Measurements from ENCODE around the gene GRID1.

GRID1 gene

GRCh38 chr10:86301971-86302370 is 64.6 kb downstream of the GRID1 start:
- TF ChIP-seq ZNF548 (tag by site-specific recombination; IDR thresholded peaks at IDR 0.05) (no peak), ZNF223 (tag by site-specific recombination; IDR thresholded peaks at IDR 0.05) (no peak), ZSCAN5A (tag by site-specific recombination; IDR thresholded peaks at IDR 0.05) (no peak), ZNF214 (tag by site-specific recombination; IDR thresholded peaks at IDR 0.05; ENCODE audit: borderline replicate concordance) (no peak), ZNF596 (tag by site-specific recombination; IDR thresholded peaks at IDR 0.05) (no peak), ZNF292 (tag by site-specific recombination; IDR thresholded peaks at IDR 0.05; ENCODE audit: borderline replicate concordance, low read depth) (no peak), ZNF473 (tag by site-specific recombination; IDR thresholded peaks at IDR 0.05) (no peak), ZNF776 (tag by site-specific recombination; IDR thresholded peaks at IDR 0.05; ENCODE audit: borderline replicate concordance) (no peak), ZBTB49 (tag by site-specific recombination; IDR thresholded peaks at IDR 0.05; ENCODE audit: low read depth) (no peak), GLIS1 (tag by site-specific recombination; IDR thresholded peaks at IDR 0.05) (no peak), ZSCAN18 (tag by site-specific recombination; IDR thresholded peaks at IDR 0.05) (no peak)
- H3K4me1 ChIP-seq (ENCODE audit: control insufficient read depth, insufficient read depth, low read length) = no peaks in the 10 kb centered on the region
- CTCF ChIA-PET = no interaction called here
- H3K4me3 ChIP-seq (ENCODE audit: low read depth, low read length) = no peak overlapping the region
- no peaks in the 10 kb centered on the region for H3K9me3 ChIP-seq (ENCODE audit: control insufficient read depth, insufficient read depth, low read depth, low read length)
- POLR2A ChIA-PET = no interaction called here
- no peaks in the 10 kb centered on the region for H3K36me3 ChIP-seq (ENCODE audit: control insufficient read depth in 2 of 2, insufficient read depth in 1 of 2, low read length in 2 of 2)
- no peak overlapping the region for H3K27ac ChIP-seq (ENCODE audit: extremely low read depth, low read depth, low read length)

DNA sequence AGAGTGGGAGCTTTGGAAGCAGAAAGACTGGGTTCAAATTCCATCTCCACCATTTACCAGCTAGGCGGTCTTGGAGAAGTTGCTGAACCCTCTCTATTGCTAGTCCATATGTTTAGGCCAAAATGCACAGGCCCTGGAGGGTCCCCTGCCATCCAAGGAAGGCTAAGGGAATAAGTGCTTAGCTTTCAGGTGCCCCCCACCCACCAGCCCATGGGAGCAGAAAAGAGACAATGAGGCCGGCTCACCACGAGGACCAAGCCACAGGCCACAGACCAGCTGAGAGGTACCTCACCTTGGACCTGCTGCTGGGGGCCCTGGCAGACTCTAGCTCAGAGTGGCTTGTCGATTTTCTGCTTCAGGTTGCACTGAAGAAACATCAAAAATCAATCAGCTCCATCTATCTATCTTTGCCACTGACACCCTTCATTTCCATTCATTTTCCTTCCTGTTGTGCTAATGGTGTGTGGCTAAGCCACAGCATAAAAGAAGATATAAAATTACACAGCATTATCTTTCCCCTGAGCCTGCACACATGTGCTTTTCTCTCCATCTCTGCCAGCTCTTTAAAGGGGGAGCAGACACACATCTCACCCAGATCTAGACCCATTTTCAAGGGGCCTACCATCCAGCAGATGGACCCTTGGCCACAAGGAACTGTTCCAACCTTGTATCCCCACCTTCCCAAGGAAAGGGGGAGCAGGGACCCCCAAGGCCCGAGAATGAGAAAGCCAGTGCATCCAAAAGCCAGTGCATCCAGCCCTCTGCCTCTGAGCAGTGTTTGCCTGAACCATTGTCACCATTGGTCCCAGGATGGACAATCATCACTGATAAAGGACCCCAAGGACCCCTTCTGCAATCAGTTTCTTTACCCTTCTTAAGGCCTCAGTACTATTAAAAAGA is 65.4 kb downstream of the GRID1 start:
- H3K9me3 ChIP-seq (ENCODE audit: control insufficient read depth, insufficient read depth, low read depth, low read length) = no peaks in the 10 kb centered on the region
- CTCF ChIA-PET = no interaction called here
- H3K4me3 ChIP-seq (ENCODE audit: low read depth, low read length) = no peak overlapping the region
- no peaks in the 10 kb centered on the region for H3K36me3 ChIP-seq (ENCODE audit: control insufficient read depth in 2 of 2, insufficient read depth in 1 of 2, low read length in 2 of 2)
- no peaks in the 10 kb centered on the region for H3K4me1 ChIP-seq (ENCODE audit: control insufficient read depth, insufficient read depth, low read length)
- H3K27ac ChIP-seq (ENCODE audit: extremely low read depth, low read depth, low read length) = no peak overlapping the region
- POLR2A ChIA-PET = no interaction called here
- TF ChIP-seq ZNF639 (tag by site-specific recombination; IDR thresholded peaks at IDR 0.05) = no peak
- TF ChIP-seq, protein P1, sequence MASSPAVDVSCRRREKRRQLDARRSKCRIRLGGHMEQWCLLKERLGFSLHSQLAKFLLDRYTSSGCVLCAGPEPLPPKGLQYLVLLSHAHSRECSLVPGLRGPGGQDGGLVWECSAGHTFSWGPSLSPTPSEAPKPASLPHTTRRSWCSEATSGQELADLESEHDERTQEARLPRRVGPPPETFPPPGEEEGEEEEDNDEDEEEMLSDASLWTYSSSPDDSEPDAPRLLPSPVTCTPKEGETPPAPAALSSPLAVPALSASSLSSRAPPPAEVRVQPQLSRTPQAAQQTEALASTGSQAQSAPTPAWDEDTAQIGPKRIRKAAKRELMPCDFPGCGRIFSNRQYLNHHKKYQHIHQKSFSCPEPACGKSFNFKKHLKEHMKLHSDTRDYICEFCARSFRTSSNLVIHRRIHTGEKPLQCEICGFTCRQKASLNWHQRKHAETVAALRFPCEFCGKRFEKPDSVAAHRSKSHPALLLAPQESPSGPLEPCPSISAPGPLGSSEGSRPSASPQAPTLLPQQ (tag by site-specific recombination; IDR thresholded peaks at IDR 0.05) = no peak
- no peak for TF ChIP-seq ZNF600 (tag by site-specific recombination; IDR thresholded peaks at IDR 0.05)
- TF ChIP-seq ZNF580 (tag by site-specific recombination; IDR thresholded peaks at IDR 0.05) = no peak
- TF ChIP-seq ZNF169 (tag by site-specific recombination; IDR thresholded peaks at IDR 0.05) = no peak
- TF ChIP-seq ZNF121 (tag by site-specific recombination; IDR thresholded peaks at IDR 0.05) = no peak
- TF ChIP-seq GLIS2 (tag by site-specific recombination; IDR thresholded peaks at IDR 0.05) = no peak
- TF ChIP-seq ZNF571 (tag by site-specific recombination; IDR thresholded peaks at IDR 0.05) = no peak
- no peak for TF ChIP-seq ZNF704 (tag by site-specific recombination; IDR thresholded peaks at IDR 0.05)
- no peak for TF ChIP-seq PRDM1 (tag by site-specific recombination; IDR thresholded peaks at IDR 0.05)
- no peak for TF ChIP-seq ZNF362 (tag by site-specific recombination; IDR thresholded peaks at IDR 0.05)
- no peak for TF ChIP-seq KLF1 (tag by site-specific recombination; IDR thresholded peaks at IDR 0.05)
